BLaER1 treated with 17β-estradiol and CSF1 and Interleukin-3, amounts not matched to agents 10 nM and 100 nM (cell line): ENCODE data around the gene HUWE1.

Experiments used
- H3K27ac ChIP-seq, 11 experiments: shearing (Covaris generic); formaldehyde crosslinking; 2 replicates each; pipeline ENCODE4 v1.8.1; 2022
- H3K27me3 ChIP-seq, 11 experiments: shearing (Covaris generic); formaldehyde crosslinking; 2 replicates each; pipeline ENCODE4 v1.8.1; 2022
- H3K36me3 ChIP-seq, 11 experiments: shearing (Covaris generic); formaldehyde crosslinking; 2 replicates each; pipeline ENCODE4 v1.8.1; 2022
- H3K4me1 ChIP-seq, 10 experiments: shearing (Covaris generic); formaldehyde crosslinking; 2 replicates each; pipeline ENCODE4 v1.8.1; 2022
- H3K4me2 ChIP-seq, 11 experiments: shearing (Covaris generic); formaldehyde crosslinking; 2 replicates each; pipeline ENCODE4 v1.8.1; 2022
- H3K4me3 ChIP-seq, 10 experiments: shearing (Covaris generic); formaldehyde crosslinking; 2 replicates each; pipeline ENCODE4 v1.8.1; 2022
- H3K9ac ChIP-seq, 11 experiments: shearing (Covaris generic); formaldehyde crosslinking; 2 replicates each; pipeline ENCODE4 v1.8.1; 2022
- H3K9me3 ChIP-seq, 11 experiments: shearing (Covaris generic); formaldehyde crosslinking; replicated peaks in 1 of 11; 2 replicates each; pipeline ENCODE4 v1.8.1; 2022
- H4K20me1 ChIP-seq, 11 experiments: shearing (Covaris generic); formaldehyde crosslinking; 2 replicates each; pipeline ENCODE4 v1.8.1; 2022
- Cebpa-rat ChIP-seq, 11 experiments: shearing (Covaris generic); IDR thresholded peaks; 2 replicates each; pipeline ENCODE4 v1.8.1; 2022

Gene HUWE1

DNA sequence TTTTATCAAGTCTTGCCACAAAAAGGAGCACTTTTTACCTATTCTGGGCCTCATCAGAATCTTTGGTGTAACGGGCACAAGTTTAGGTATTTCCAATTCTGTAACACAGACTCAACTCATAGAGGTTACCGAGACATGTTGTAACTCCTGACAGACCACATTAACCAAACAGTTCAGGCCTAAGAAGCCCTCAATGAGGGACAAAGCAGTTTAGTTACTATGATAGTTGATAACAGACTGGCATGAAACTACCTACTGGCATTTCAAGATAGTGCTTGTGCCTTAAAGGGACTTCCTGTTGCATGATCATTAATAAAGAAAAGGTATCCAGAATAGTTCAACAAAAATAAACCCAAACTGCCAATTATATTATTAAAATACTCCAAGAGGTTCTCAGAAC is 64.1 kb downstream of the HUWE1 start:
- peaks cover 79 to 100% (median 89%) of the 10 kb centered on the region in 11 experiments for H3K36me3 ChIP-seq

GRCh38 chrX:53621418-53621986 is 65.0 kb downstream of the HUWE1 start:
- TF ChIP-seq Cebpa-rat (IDR thresholded peaks at IDR 0.05) = no peak
- Histone ChIP-seq H4K20me1 (peaks cover 8 to 64% (median 47%) of the 10 kb centered on the region in 11 experiments; a peak in 19 of 22 replicates), H3K4me2 (no peak overlapping the region)

More for the DNA sequence above, 64.1 kb downstream of the HUWE1 start:
- TF ChIP-seq Cebpa-rat (IDR thresholded peaks at IDR 0.05) = no peak
- Histone ChIP-seq H3K27ac (no peak overlapping the region), H3K4me3 (no peak overlapping the region), H4K20me1 (peaks cover 8 to 59% (median 43%) of the 10 kb centered on the region in 11 experiments; a peak in 19 of 22 replicates), H3K9ac (no peak overlapping the region), H3K27me3 (peaks cover 82 to 98% (median 92%) of the 10 kb centered on the region in 11 experiments), H3K4me2 (no peak overlapping the region), H3K9me3 (no peaks in the 10 kb centered on the region), H3K4me1 (no peaks in the 10 kb centered on the region)

GRCh38 chrX:53616946-53617345 is 69.6 kb downstream of the HUWE1 start:
- Histone ChIP-seq H3K4me1 (no peaks in the 10 kb centered on the region), H3K4me2 (no peak overlapping the region), H3K9me3 (no peaks in the 10 kb centered on the region), H3K9ac (no peak overlapping the region), H4K20me1 (peaks cover 3 to 73% (median 57%) of the 10 kb centered on the region in 11 experiments; a peak in 20 of 22 replicates), H3K27ac (no peak overlapping the region), H3K36me3 (peaks cover 84 to 100% (median 92%) of the 10 kb centered on the region in 11 experiments), H3K4me3 (no peak overlapping the region), H3K27me3 (peaks cover 77 to 98% (median 97%) of the 10 kb centered on the region in 11 experiments)
- TF ChIP-seq Cebpa-rat (IDR thresholded peaks at IDR 0.05) = no peak

More at GRCh38 chrX:53621418-53621986, 65.0 kb downstream of the HUWE1 start:
- peaks cover 82 to 98% (median 93%) of the 10 kb centered on the region in 11 experiments for H3K27me3 ChIP-seq
- H3K27ac ChIP-seq = no peak overlapping the region
- H3K9me3 ChIP-seq = no peaks in the 10 kb centered on the region
- H3K9ac ChIP-seq = no peak overlapping the region
- peaks cover 79 to 100% (median 89%) of the 10 kb centered on the region in 11 experiments for H3K36me3 ChIP-seq
- H3K4me1 ChIP-seq = no peaks in the 10 kb centered on the region
- no peak overlapping the region for H3K4me3 ChIP-seq

DNA sequence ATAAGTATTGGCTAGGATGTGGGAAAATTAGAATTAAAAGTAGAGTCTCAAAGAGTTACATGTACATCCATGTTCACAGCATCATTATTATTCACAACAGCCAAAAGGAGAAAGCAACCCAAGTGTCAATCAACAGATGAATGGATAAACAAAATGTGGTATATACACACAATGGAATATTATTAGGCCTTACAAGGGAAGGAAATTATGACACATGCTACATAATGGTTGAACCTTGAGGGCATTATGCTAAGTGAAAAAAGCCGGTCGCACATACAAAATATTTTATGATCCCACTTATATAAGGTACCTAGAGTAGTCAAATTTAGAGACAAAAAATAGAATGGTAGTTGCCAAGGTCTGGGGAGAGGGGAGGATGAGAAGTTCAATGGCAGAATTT is 80.1 kb downstream of the HUWE1 start:
- peaks cover 86 to 100% (median 93%) of the 10 kb centered on the region in 11 experiments for H3K27me3 ChIP-seq
- H3K4me1 ChIP-seq = no peaks in the 10 kb centered on the region
- no peak overlapping the region for H3K9ac ChIP-seq
- H3K4me2 ChIP-seq = no peak overlapping the region
- no peak overlapping the region for H3K27ac ChIP-seq
- H3K36me3 ChIP-seq = peaks cover 71 to 98% (median 92%) of the 10 kb centered on the region in 11 experiments
- H3K4me3 ChIP-seq = no peak overlapping the region
- no peaks in the 10 kb centered on the region for H3K9me3 ChIP-seq
- H4K20me1 ChIP-seq = peaks cover 5 to 61% (median 45%) of the 10 kb centered on the region in 11 experiments; a peak in 18 of 22 replicates
- TF ChIP-seq Cebpa-rat (IDR thresholded peaks at IDR 0.05) = no peak

DNA sequence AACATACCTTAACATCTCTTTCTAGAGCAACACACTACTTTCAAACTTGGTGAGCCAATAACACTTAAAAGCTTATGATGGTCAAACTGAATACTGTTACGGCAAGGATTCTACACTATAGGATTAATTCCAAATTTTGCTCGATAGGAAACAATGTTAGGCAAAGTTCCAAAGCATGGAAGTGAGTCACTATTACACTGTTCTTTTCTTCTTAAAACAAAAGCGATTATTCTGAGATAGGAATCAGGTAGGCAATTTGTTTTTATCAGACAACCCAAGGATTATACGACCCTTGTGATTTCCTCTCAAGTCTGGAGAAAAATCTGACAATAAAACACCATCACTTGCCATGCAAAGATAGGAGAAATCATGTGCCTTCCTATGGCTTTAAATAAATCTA is 81.5 kb downstream of the HUWE1 start:
- H3K36me3 ChIP-seq = peaks cover 70 to 98% (median 92%) of the 10 kb centered on the region in 11 experiments

DNA sequence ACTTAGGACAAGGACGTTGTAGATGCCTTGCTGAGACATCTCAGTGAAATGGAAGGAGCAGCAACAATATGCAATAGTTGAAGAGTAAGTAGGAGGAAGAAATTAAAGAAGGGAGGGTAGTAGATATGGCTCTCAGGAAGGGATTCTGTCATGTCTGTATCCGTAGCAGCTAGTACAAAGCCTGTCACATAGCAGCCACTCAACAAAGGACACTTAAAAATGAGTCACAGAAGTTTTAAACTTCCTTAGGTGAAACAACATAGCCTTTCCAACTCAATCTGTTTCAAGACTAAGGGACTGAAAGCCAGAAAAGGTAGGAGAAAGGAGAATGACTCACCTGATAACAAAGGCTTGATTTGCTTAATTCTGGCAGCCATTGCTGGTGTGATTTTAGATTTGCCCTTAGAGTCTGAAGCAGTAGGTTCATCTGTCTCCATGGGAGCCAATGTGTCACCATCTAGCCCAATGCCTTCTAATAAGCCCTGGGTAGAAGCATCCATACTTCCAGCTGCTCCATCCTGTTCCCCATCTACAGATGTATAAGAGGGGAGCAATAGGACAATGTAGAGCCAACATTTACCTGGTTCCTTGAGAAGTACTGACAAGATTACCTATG is 86.6 kb downstream of the HUWE1 start:
- H3K36me3 ChIP-seq = peaks cover 60 to 90% (median 75%) of the 10 kb centered on the region in 11 experiments
- peaks cover 74 to 96% (median 89%) of the 10 kb centered on the region in 11 experiments for H3K27me3 ChIP-seq
- H3K4me3 ChIP-seq = no peak overlapping the region
- H3K4me1 ChIP-seq = peaks cover 0 to 12% (median 5%) of the 10 kb centered on the region in 10 experiments; a peak in 11 of 20 replicates
- H3K27ac ChIP-seq = no peak overlapping the region
- H3K9me3 ChIP-seq = no peaks in the 10 kb centered on the region
- no peak overlapping the region for H3K4me2 ChIP-seq
- H3K9ac ChIP-seq = no peak overlapping the region
- TF ChIP-seq Cebpa-rat (IDR thresholded peaks at IDR 0.05) = no peak
- H4K20me1 ChIP-seq = peaks cover 0 to 48% (median 28%) of the 10 kb centered on the region in 11 experiments; a peak in 18 of 22 replicates

More for the DNA sequence above, 81.5 kb downstream of the HUWE1 start:
- no peak overlapping the region for H3K27ac ChIP-seq
- H3K4me1 ChIP-seq = no peaks in the 10 kb centered on the region
- peaks cover 3 to 52% (median 36%) of the 10 kb centered on the region in 11 experiments; a peak in 16 of 22 replicates for H4K20me1 ChIP-seq
- H3K27me3 ChIP-seq = peaks cover 92 to 100% (median 94%) of the 10 kb centered on the region in 11 experiments
- H3K4me3 ChIP-seq = no peak overlapping the region
- no peak for TF ChIP-seq Cebpa-rat (IDR thresholded peaks at IDR 0.05)
- H3K9me3 ChIP-seq = no peaks in the 10 kb centered on the region
- H3K4me2 ChIP-seq = no peak overlapping the region
- no peak overlapping the region for H3K9ac ChIP-seq

GRCh38 chrX:53598169-53598568 is 88.3 kb downstream of the HUWE1 start:
- Histone ChIP-seq H3K9ac (no peak overlapping the region), H3K4me3 (no peak overlapping the region), H3K27ac (no peak overlapping the region), H3K36me3 (peaks cover 54 to 90% (median 76%) of the 10 kb centered on the region in 11 experiments), H3K4me2 (no peak overlapping the region), H3K9me3 (no peaks in the 10 kb centered on the region), H4K20me1 (peaks cover 1 to 59% (median 31%) of the 10 kb centered on the region in 11 experiments; a peak in 17 of 22 replicates), H3K27me3 (peaks cover 66 to 96% (median 89%) of the 10 kb centered on the region in 11 experiments), H3K4me1 (peaks cover 0 to 24% (median 9%) of the 10 kb centered on the region in 10 experiments; a peak in 11 of 20 replicates)
- no peak for TF ChIP-seq Cebpa-rat (IDR thresholded peaks at IDR 0.05)

DNA sequence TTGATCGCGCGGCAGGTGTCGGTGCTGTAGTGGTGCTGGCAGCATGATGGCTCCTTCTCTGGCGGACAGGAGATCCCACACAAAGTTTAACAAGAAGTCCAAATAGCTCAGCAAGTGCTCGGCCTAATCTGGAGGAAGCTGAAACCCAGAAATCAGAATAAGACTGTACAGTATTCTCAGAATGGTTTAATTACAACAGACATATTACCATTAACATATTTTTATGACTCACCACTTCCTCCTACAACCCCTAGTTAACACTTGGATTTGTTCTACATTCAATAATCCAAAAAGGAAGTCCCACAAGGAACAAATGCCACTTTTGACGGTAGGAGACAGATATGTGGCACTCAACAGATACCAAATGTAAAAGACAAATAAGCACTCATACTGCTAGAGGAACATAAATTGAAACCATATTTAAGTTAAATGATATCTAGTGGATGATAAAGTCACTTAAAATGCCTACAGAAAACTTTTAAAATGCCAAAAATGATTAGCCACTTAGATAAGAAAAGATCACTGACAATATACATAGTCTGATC is 91.2 kb downstream of the HUWE1 start:
- H3K27ac ChIP-seq = 0 out of 22 replicates have a peak overlapping the region, but pooled peaks of 2 of the 11 experiments have one; percentile 6 to 9
- no peaks in the 10 kb centered on the region for H3K9me3 ChIP-seq
- peaks cover 11 to 68% (median 33%) of the 10 kb centered on the region in 11 experiments; a peak in 17 of 22 replicates for H4K20me1 ChIP-seq
- H3K4me2 ChIP-seq = peak overlapping the region in 5 of 11 experiments; percentile 44 to 63 (median 53); a peak in 9 of 22 replicates
- H3K4me1 ChIP-seq = peaks cover 0 to 24% (median 9%) of the 10 kb centered on the region in 10 experiments; a peak in 11 of 20 replicates
- H3K4me3 ChIP-seq = no peak overlapping the region
- no peak for TF ChIP-seq Cebpa-rat (IDR thresholded peaks at IDR 0.05)
- H3K9ac ChIP-seq = no peak overlapping the region
- H3K36me3 ChIP-seq = peaks cover 60 to 94% (median 76%) of the 10 kb centered on the region in 11 experiments
- peaks cover 72 to 96% (median 91%) of the 10 kb centered on the region in 11 experiments for H3K27me3 ChIP-seq
